GM12878 (cell line): ENCODE results near the gene MUC20. TPM values are rescaled to one million over a fixed set of nuclear protein-coding genes. Genes with fewer than 3 reads are reported as not detected.

Experiments
- ATAC-seq: fragments of 200-7000 bp; cut with Tn5 transposase; 3 replicates; pipeline ENCODE4 v1.9.1; 2020; ENCODE audit warnings: mild to moderate bottlenecking, moderate library complexity
- BruUV-seq: library from RNA; stranded (reverse); fragments of 400-500 nt; replicated peaks from 2 replicates; lab custom pipeline; 2021; lab: Mats Ljungman, UMichigan
- CTCF ChIA-PET: fragments of 300-600 bp; sonication (Branson Sonifier 250); formaldehyde crosslinking; extraction: SDS; loops from one replicate; lab custom pipeline; 2021; ENCODE audit warnings: inconsistent platforms; lab: Yijun Ruan, JAX
- POLR2A ChIA-PET: fragments of 350-600 bp; formaldehyde crosslinking; extraction: SDS; loops from one replicate; lab custom pipeline; 2021; ENCODE audit warnings: inconsistent platforms; lab: Charles Lee
- RAD21 ChIA-PET: fragments of 300-600 bp; sonication (Branson Sonifier 250); formaldehyde crosslinking; loops from one replicate; lab custom pipeline; 2023; ENCODE audit warnings: antibody characterized with exemption; ENCODE audit not compliant: unreplicated experiment; lab: Charles Lee
- SMC1A ChIA-PET: fragments of 300-600 bp; sonication (Branson Sonifier 250); formaldehyde crosslinking; loops from one replicate; lab custom pipeline; 2023; ENCODE audit not compliant: unreplicated experiment, uncharacterized antibody; lab: Charles Lee
- DNase-seq: peaks from one replicate; pipeline ENCODE4 v3.0.0-alpha.2; 2011; ENCODE audit warnings: low read depth, low spot score
- FAIRE-seq: peaks from 3 replicates; lab custom pipeline; 2011; peaks lifted over from hg19 to GRCh38; lab: Jason Lieb, UNC
- H2AFZ ChIP-seq: 2 replicates; pipeline ENCODE4 v1.6.0; 2011; ENCODE audit warnings: low read depth, low read length, control low read depth; ENCODE audit not compliant: control insufficient read depth
- H3K27ac ChIP-seq: 2 replicates; pipeline ENCODE4 v1.5.1; 2011; ENCODE audit warnings: control low read depth; ENCODE audit not compliant: control insufficient read depth, insufficient read depth
- H3K27me3 ChIP-seq, 2 experiments: replicated peaks in 1 of 2; 2 replicates each; pipeline versions ENCODE4 v1.6.0 to v1.6.1; 2011; ENCODE audit warnings: low read length in 1 of 2; ENCODE audit not compliant: control insufficient read depth in 2 of 2, insufficient read depth in 2 of 2
- H3K36me3 ChIP-seq, 2 experiments: 2 replicates each; pipeline ENCODE4 v1.5.1; 2011; ENCODE audit warnings: low read length in 1 of 2; ENCODE audit not compliant: control insufficient read depth in 2 of 2, insufficient read depth in 2 of 2
- H3K4me1 ChIP-seq: 2 replicates; pipeline ENCODE4 v1.6.1; 2011; ENCODE audit warnings: mild to moderate bottlenecking, low read length, moderate library complexity, mixed read lengths; ENCODE audit not compliant: control insufficient read depth, insufficient read depth
- H3K4me2 ChIP-seq: 2 replicates; pipeline ENCODE4 v1.6.0; 2011; ENCODE audit warnings: control low read depth; ENCODE audit not compliant: control insufficient read depth, insufficient read depth
- H3K4me3 ChIP-seq: fragments of 200-600 bp; sonication (generic); 2 replicates; pipeline ENCODE4 v1.5.1; 2016
- H3K79me2 ChIP-seq: 2 replicates; pipeline ENCODE4 v1.6.0; 2011; ENCODE audit warnings: low read length; ENCODE audit not compliant: control insufficient read depth, insufficient read depth
- H3K9ac ChIP-seq: 2 replicates; pipeline ENCODE4 v1.8.0; 2011; ENCODE audit warnings: low read length, control low read depth, mixed read lengths; ENCODE audit not compliant: control insufficient read depth, insufficient read depth
- H3K9me3 ChIP-seq: replicated peaks from 3 replicates; pipeline ENCODE4 v1.5.1; 2011; ENCODE audit warnings: mild to moderate bottlenecking, low read length; ENCODE audit not compliant: control insufficient read depth, insufficient read depth
- H4K20me1 ChIP-seq: 2 replicates; pipeline ENCODE4 v1.6.0; 2011; ENCODE audit not compliant: control insufficient read depth, insufficient read depth
- CEBPB ChIP-seq, 2 experiments: fragments of 150-350 bp in 1 of 2; IDR thresholded peaks; 2 replicates each; pipeline ENCODE4 v1.6.1; 2012 to 2014; ENCODE audit warnings: low read depth in 2 of 2, low read length in 2 of 2, borderline replicate concordance in 1 of 2, inconsistent platforms in 1 of 2
- CREM ChIP-seq: IDR thresholded peaks from 2 replicates; pipeline ENCODE4 v1.6.1; 2014; ENCODE audit warnings: antibody characterized with exemption, low read depth
- EGR1 ChIP-seq, 2 experiments: IDR thresholded peaks; 1 replicate in 1 of 2; 2 replicates in 1 of 2; pipeline ENCODE4 v1.6.1; 2011 to 2012; ENCODE audit warnings: low read depth in 2 of 2, low read length in 2 of 2, borderline replicate concordance in 1 of 2, mild to moderate bottlenecking in 1 of 2, moderate library complexity in 1 of 2
- ELK1 ChIP-seq: IDR thresholded peaks from 2 replicates; pipeline ENCODE4 v1.6.1; 2012; ENCODE audit warnings: low read depth, low read length, improper control_type of control experiment
- FOS ChIP-seq: IDR thresholded peaks from 3 replicates; pipeline ENCODE4 v1.6.1; 2011; ENCODE audit warnings: borderline replicate concordance; ENCODE audit not compliant: insufficient read length; ENCODE audit errors: extremely low read depth
- GATAD2B ChIP-seq: fragments of 450-650 bp; conservative IDR thresholded peaks from 2 replicates; pipeline ENCODE4 v1.6.1; 2017; ENCODE audit warnings: low read depth, mild to moderate bottlenecking, moderate library complexity
- HCFC1 ChIP-seq: fragments of 150-350 bp; IDR thresholded peaks from 2 replicates; pipeline ENCODE4 v1.6.1; 2014; ENCODE audit warnings: low read length
- HDAC2 ChIP-seq: fragments of 200-600 bp; sonication (generic); IDR thresholded peaks from 2 replicates; pipeline ENCODE4 v1.6.1; 2017
- HDGF ChIP-seq: fragments of 450-650 bp; IDR thresholded peaks from 2 replicates; pipeline ENCODE4 v1.6.1; 2016; ENCODE audit warnings: antibody characterized with exemption
- JUND ChIP-seq: IDR thresholded peaks from 2 replicates; pipeline ENCODE4 v1.6.1; 2012; ENCODE audit warnings: low read depth, mild to moderate bottlenecking, low read length, improper control_type of control experiment, moderate library complexity
- MEF2B ChIP-seq: fragments of 450-650 bp; IDR thresholded peaks from 2 replicates; pipeline ENCODE4 v1.6.1; 2018; ENCODE audit warnings: mild to moderate bottlenecking, moderate library complexity; ENCODE audit not compliant: partially characterized antibody, poor library complexity, severe bottlenecking
- PAX8 ChIP-seq: fragments of 450-650 bp; IDR thresholded peaks from 2 replicates; pipeline ENCODE4 v1.6.1; 2017; ENCODE audit warnings: mild to moderate bottlenecking, moderate library complexity
- RAD21 ChIP-seq: IDR thresholded peaks from 2 replicates; pipeline ENCODE4 v1.6.1; 2011; ENCODE audit warnings: mild to moderate bottlenecking, low read depth, low read length, moderate library complexity; ENCODE audit not compliant: insufficient read depth
- SMAD5 ChIP-seq: IDR thresholded peaks from 2 replicates; pipeline ENCODE4 v1.6.1; 2016; ENCODE audit warnings: antibody characterized with exemption, low read depth
- SREBF1 ChIP-seq: IDR thresholded peaks from 2 replicates; pipeline ENCODE4 v1.6.1; 2012; ENCODE audit warnings: mild to moderate bottlenecking, low read length
- SREBF2 ChIP-seq: IDR thresholded peaks from 2 replicates; pipeline ENCODE4 v1.6.1; 2012; ENCODE audit warnings: mild to moderate bottlenecking, low read length
- YY1 ChIP-seq: IDR thresholded peaks from 2 replicates; pipeline ENCODE4 v1.6.1; 2011; ENCODE audit warnings: low read depth, mild to moderate bottlenecking, low read length
- ZBTB4 ChIP-seq: fragments of 450-650 bp; formaldehyde crosslinking; IDR thresholded peaks from 2 replicates; pipeline ENCODE4 v1.4.0; 2022; ENCODE audit warnings: mild to moderate bottlenecking, moderate library complexity
- ZNF384 ChIP-seq: IDR thresholded peaks from 2 replicates; pipeline ENCODE4 v1.6.1; 2012; ENCODE audit warnings: low read depth, mild to moderate bottlenecking, low read length, improper control_type of control experiment, borderline replicate concordance
- WGBS: methylation state at CpG from one replicate; pipeline ENCODE4 v1.1.6; 2016; ENCODE audit warnings: low lambda C conversion rate; ENCODE audit not compliant: insufficient replicate concordance, insufficient coverage; ENCODE audit errors: missing lambda C conversion rate; 5-methylcytosine and 5-hydroxymethylcytosine counted together
- in situ Hi-C: fragments of 300-500 bp; cut with MboI; formaldehyde crosslinking; loops from 9 replicates; pipeline ENCODE4 v1.14.3; 2018; ENCODE audit warnings: mixed read lengths
- intact Hi-C: fragments of 100-400 bp; cut with micrococcal nuclease; formaldehyde crosslinking; loops from one replicate; pipeline ENCODE4 v1.14.2; 2022; ENCODE audit not compliant: unreplicated experiment
- polyA plus RNA-seq, 11 experiments: library from polyadenylated mRNA; depleted of rRNA in 4 of 11; unstranded in 6 of 11; stranded (reverse) in 5 of 11; fragments of >200 nt; fragmentation: Nextera tagmentation in 4 of 11; fragmentation: Illumina TruSeq in 1 of 11; extraction: Ambion mirVana in 4 of 11; extraction: Trizol in 1 of 11; gene quantifications; 1 replicate in 1 of 11; 2 replicates in 10 of 11; pipeline versions ENCODE4 v1.2.1 to v1.2.3, GENCODE V29; 2011 to 2016; ENCODE audit warnings: inconsistent platforms in 2 of 11, missing spikeins in 2 of 11, low read depth in 1 of 11
- total RNA-seq, 4 experiments: library from RNA; depleted of rRNA in 3 of 4; stranded (reverse); fragments of >200 nt in 3 of 4; fragmentation: Illumina TruSeq in 1 of 4; extraction: Trizol in 1 of 4; gene quantifications; 2 replicates each; pipeline versions ENCODE4 v1.2.1 to v1.2.3, GENCODE V29; 2013 to 2021
- TF ChIP-seq, protein P1 (sequence below): IDR thresholded peaks from 2 replicates; pipeline ENCODE4 v1.6.1; 2012; ENCODE audit warnings: low read length, inconsistent platforms

The MUC20 gene
- total and polyA plus RNA-seq, 10 of the 15 experiments (the other 5 are each of a cell fraction or from before 2014, with no cell fraction given) = 0.04 to 0.46 (median 0.17) TPM; not detected in 3

- FAIRE-seq (no peak), ATAC-seq (no peak), DNase-seq (no peak)
- TF ChIP-seq ZNF384 = no peak
- no peak for TF ChIP-seq ELK1
- no peak for TF ChIP-seq HDGF
- TF ChIP-seq ZBTB4 (CRISPR knock-in tag) = no peak
- TF ChIP-seq JUND = no peak
- no peak for TF ChIP-seq PAX8
- no peak for TF ChIP-seq HCFC1
- no peak for TF ChIP-seq MEF2B
- no peak for TF ChIP-seq FOS
- no peak for TF ChIP-seq CEBPB (IDR thresholded peaks at IDR 0.05; ENCODE audit: borderline replicate concordance in 1 of 2, low read depth in 2 of 2, low read length in 2 of 2)
- TF ChIP-seq SREBF2 = no peak
- no peak for TF ChIP-seq SMAD5
- TF ChIP-seq, protein P1, sequence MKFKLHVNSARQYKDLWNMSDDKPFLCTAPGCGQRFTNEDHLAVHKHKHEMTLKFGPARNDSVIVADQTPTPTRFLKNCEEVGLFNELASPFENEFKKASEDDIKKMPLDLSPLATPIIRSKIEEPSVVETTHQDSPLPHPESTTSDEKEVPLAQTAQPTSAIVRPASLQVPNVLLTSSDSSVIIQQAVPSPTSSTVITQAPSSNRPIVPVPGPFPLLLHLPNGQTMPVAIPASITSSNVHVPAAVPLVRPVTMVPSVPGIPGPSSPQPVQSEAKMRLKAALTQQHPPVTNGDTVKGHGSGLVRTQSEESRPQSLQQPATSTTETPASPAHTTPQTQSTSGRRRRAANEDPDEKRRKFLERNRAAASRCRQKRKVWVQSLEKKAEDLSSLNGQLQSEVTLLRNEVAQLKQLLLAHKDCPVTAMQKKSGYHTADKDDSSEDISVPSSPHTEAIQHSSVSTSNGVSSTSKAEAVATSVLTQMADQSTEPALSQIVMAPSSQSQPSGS = no peak
- no peak for TF ChIP-seq RAD21
- TF ChIP-seq YY1 = no peak
- no peak for TF ChIP-seq CREM
- no peak for TF ChIP-seq HDAC2
- TF ChIP-seq GATAD2B = no peak
- TF ChIP-seq SREBF1 = no peak
- TF ChIP-seq EGR1 (IDR thresholded peaks at IDR 0.05; ENCODE audit: borderline replicate concordance in 1 of 2, low read depth in 2 of 2, low read length in 2 of 2) = no peak
- 40% methylated on average over 10 of the region's 10 CpGs for WGBS
- no peak overlapping the region for H2AFZ ChIP-seq
- no TSS peak for BruUV-seq
- no peaks in the 10 kb centered on the region for H3K36me3 ChIP-seq
- no peak overlapping the region for H3K4me3 ChIP-seq
- H4K20me1 ChIP-seq = no peaks in the 10 kb centered on the region
- H3K27me3 ChIP-seq = no peaks in the 10 kb centered on the region; a peak in 3 of 4 replicates
- intact Hi-C loops (no loop called here), in situ Hi-C loops (loop anchor here (5.0 to 10.0 kb wide), 2 partner anchors 57 to 79 kb away; partner anchors contain the start of gene MUC4)
- RAD21 ChIA-PET = no interaction called here
- no peak overlapping the region for H3K27ac ChIP-seq
- SMC1A ChIA-PET = no interaction called here
- H3K9ac ChIP-seq = no peak overlapping the region
- POLR2A ChIA-PET = no interaction called here
- H3K79me2 ChIP-seq = no peaks in the 10 kb centered on the region
- no peak overlapping the region for H3K4me2 ChIP-seq
- no peaks in the 10 kb centered on the region for H3K9me3 ChIP-seq
- H3K4me1 ChIP-seq = no peaks in the 10 kb centered on the region
- CTCF ChIA-PET = no interaction called here
These were observed 37.0 kb downstream of the MUC20 start for GRCh38 chr3:195757827-195758226.
